ENCODE data around the gene HIVEP3. TPM values are rescaled to one million over a fixed set of nuclear protein-coding genes. Genes with fewer than 3 reads are reported as not detected.

HIVEP3 gene
- total RNA-seq, 1 donor from 2014 or later = 3.6 TPM

GRCh38 chr1:41497056-41497440, 421.7 kb downstream of the HIVEP3 start:
- Mint-ChIP-seq H3K9me3 (ENCODE audit: low read depth) (no peaks in the 10 kb centered on the region), H3K36me3 (ENCODE audit: low read depth) (no peaks in the 10 kb centered on the region), H3K4me3 (ENCODE audit: unreplicated experiment) (no peak overlapping the region), H3K4me1 (ENCODE audit: low read depth) (peaks cover 70% of the 10 kb centered on the region), H3K27ac (ENCODE audit: unreplicated experiment) (peak overlapping the region; percentile 63), H3K27me3 (ENCODE audit: low read depth) (no peaks in the 10 kb centered on the region)
- TF ChIP-seq CTCF (IDR thresholded peaks at IDR 0.05) = no peak
- no peak for DNase-seq (ENCODE audit: low spot score)

GRCh38 chr1:41496080-41497055, 422.4 kb downstream of the HIVEP3 start:
- H3K36me3 Mint-ChIP-seq (ENCODE audit: low read depth) = no peaks in the 10 kb centered on the region
- peak; percentile 5 for TF ChIP-seq CTCF (IDR thresholded peaks at IDR 0.05)
- H3K4me3 Mint-ChIP-seq (ENCODE audit: unreplicated experiment) = no peak overlapping the region

GRCh38 chr1:41495210-41495948, 423.3 kb downstream of the HIVEP3 start:
- DNase-seq (ENCODE audit: low spot score) = no peak
- no peaks in the 10 kb centered on the region for H3K9me3 Mint-ChIP-seq (ENCODE audit: low read depth)
- H3K27me3 Mint-ChIP-seq (ENCODE audit: low read depth) = no peaks in the 10 kb centered on the region
- H3K4me3 Mint-ChIP-seq (ENCODE audit: unreplicated experiment) = no peak overlapping the region
- TF ChIP-seq CTCF (IDR thresholded peaks at IDR 0.05) = peak; percentile 67
- H3K27ac Mint-ChIP-seq (ENCODE audit: unreplicated experiment) = peak overlapping the region; percentile 30
- H3K4me1 Mint-ChIP-seq (ENCODE audit: low read depth) = peaks cover 72% of the 10 kb centered on the region
- no peaks in the 10 kb centered on the region for H3K36me3 Mint-ChIP-seq (ENCODE audit: low read depth)

More at GRCh38 chr1:41496080-41497055, 422.4 kb downstream of the HIVEP3 start:
- H3K4me1 Mint-ChIP-seq (ENCODE audit: low read depth) = peaks cover 77% of the 10 kb centered on the region
- no peak for DNase-seq (ENCODE audit: low spot score)
- H3K9me3 Mint-ChIP-seq (ENCODE audit: low read depth) = no peaks in the 10 kb centered on the region
- no peaks in the 10 kb centered on the region for H3K27me3 Mint-ChIP-seq (ENCODE audit: low read depth)
- H3K27ac Mint-ChIP-seq (ENCODE audit: unreplicated experiment) = peak overlapping the region; percentile 63

GRCh38 chr1:41494351-41495209, 424.1 kb downstream of the HIVEP3 start:
- H3K27ac Mint-ChIP-seq (ENCODE audit: unreplicated experiment) = peak overlapping the region; percentile 8
- no peak for DNase-seq (ENCODE audit: low spot score)
- no peaks in the 10 kb centered on the region for H3K9me3 Mint-ChIP-seq (ENCODE audit: low read depth)
- H3K4me1 Mint-ChIP-seq (ENCODE audit: low read depth) = peaks cover 67% of the 10 kb centered on the region
- no peaks in the 10 kb centered on the region for H3K36me3 Mint-ChIP-seq (ENCODE audit: low read depth)
- no peaks in the 10 kb centered on the region for H3K27me3 Mint-ChIP-seq (ENCODE audit: low read depth)
- TF ChIP-seq CTCF (IDR thresholded peaks at IDR 0.05) = no peak
- no peak overlapping the region for H3K4me3 Mint-ChIP-seq (ENCODE audit: unreplicated experiment)

All from chondrocyte (in vitro differentiated cells).